Measurements from ENCODE around the gene LMX1B.

LMX1B gene

DNA sequence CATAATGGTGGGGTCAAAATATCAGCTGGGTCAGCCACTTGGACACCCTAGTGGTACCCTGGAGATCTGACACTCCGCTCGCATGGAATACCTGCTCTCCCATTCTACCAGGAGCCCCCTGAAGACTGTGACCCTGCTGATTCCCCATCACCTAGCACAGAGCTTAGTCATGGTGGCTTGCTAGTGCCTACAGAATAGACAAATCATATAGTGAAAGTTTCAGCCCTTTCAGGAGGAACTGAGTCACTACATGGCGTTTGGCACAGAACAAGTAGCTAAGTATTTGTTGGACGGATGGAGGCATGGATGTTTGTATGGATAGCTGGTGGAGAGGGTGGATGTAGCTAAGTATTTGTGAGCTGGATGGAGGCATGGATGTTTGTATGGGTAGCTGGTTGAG is 65.3 kb downstream of the LMX1B start:
- H3K9me3 ChIP-seq (ENCODE audit: control insufficient read depth, insufficient read depth, low read length), result no peaks in the 10 kb centered on the region
- H3K27ac ChIP-seq (ENCODE audit: low read length), result no peak overlapping the region
- no CpG with 5 or more reads among the region's 4 CpGs for WGBS (ENCODE audit: insufficient coverage, insufficient read length)
- peaks cover 20% of the 10 kb centered on the region for H3K4me1 ChIP-seq (ENCODE audit: control insufficient read depth, insufficient read depth, low read length)
- no peak overlapping the region for H3K4me3 ChIP-seq (ENCODE audit: low read length)
- DNase-seq (ENCODE audit: low read depth, low spot score), result no peak
- peaks cover 20% of the 10 kb centered on the region for H3K27me3 ChIP-seq (ENCODE audit: control insufficient read depth, insufficient read depth, low read length)
- H3K36me3 ChIP-seq (ENCODE audit: control insufficient read depth, insufficient read depth, low read length), result no peaks in the 10 kb centered on the region

DNA sequence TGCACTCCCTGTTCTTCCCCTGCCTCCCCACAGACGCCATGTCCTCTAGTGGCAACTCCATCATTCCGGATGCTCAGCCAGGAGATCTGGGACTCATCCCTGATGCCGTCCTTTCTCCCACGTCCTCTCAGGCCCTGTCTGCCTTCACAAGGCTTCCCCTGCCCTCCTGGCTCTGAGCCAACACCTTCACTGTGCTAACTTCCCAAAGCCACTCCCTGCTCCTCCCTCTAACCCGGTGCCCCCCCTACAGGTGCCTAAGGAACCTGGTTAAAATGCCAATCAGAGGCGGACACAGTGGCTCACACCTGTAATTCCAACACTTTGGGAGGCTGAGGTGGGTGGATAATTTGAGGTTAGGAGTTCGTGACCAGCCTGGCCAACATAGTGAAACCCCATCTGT is 67.6 kb downstream of the LMX1B start:
- no peak overlapping the region for H3K27ac ChIP-seq (ENCODE audit: low read length)
- no peak overlapping the region for H3K4me3 ChIP-seq (ENCODE audit: low read length)
- DNase-seq (ENCODE audit: low read depth, low spot score), result no peak

DNA sequence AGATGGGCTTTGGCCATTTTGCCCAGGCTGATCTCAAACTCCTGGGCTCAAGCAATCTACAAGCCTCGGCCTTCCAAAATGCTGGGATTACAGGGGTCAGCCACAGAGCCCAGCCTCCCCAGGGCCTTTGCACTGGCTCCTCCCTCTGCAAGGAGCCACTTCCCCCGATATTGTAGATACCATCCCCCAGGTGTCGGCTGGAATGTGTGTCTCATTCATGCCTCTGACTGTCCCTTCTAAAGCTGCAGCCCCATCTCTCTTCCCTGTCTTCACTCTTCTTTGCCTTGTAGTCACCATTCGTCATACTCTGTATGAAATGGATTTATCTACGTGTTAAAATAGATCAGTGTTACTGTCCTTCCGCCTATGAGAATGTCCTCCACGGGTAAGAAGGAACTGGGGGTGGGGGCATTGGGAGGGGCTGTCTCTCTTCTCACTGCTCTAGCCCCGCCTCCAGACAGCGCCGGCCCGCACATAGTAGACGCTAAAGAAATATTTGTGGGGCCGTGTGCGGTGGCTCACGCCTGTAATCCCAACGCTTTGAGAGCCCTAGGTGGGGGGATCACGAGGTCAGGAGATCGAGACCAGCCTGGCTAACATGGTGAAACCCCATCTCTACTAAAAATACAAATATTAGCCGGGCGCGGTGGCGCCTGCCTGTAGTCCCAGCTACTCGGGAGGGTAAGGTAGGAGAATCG is 68.5 kb downstream of the LMX1B start:
- no peak for DNase-seq (ENCODE audit: low read depth, low spot score)
- Histone ChIP-seq H3K4me1 (ENCODE audit: control insufficient read depth, insufficient read depth, low read length) (peaks cover 9% of the 10 kb centered on the region), H3K9me3 (ENCODE audit: control insufficient read depth, insufficient read depth, low read length) (no peaks in the 10 kb centered on the region), H3K4me3 (ENCODE audit: low read length) (no peak overlapping the region), H3K36me3 (ENCODE audit: control insufficient read depth, insufficient read depth, low read length) (no peaks in the 10 kb centered on the region), H3K27ac (ENCODE audit: low read length) (no peak overlapping the region), H3K27me3 (ENCODE audit: control insufficient read depth, insufficient read depth, low read length) (peaks cover 28% of the 10 kb centered on the region)
- WGBS (ENCODE audit: insufficient coverage, insufficient read length), result no CpG with 5 or more reads among the region's 24 CpGs

More for the DNA sequence above, 67.6 kb downstream of the LMX1B start:
- Histone ChIP-seq H3K27me3 (ENCODE audit: control insufficient read depth, insufficient read depth, low read length) (peaks cover 28% of the 10 kb centered on the region), H3K4me1 (ENCODE audit: control insufficient read depth, insufficient read depth, low read length) (peaks cover 11% of the 10 kb centered on the region), H3K9me3 (ENCODE audit: control insufficient read depth, insufficient read depth, low read length) (no peaks in the 10 kb centered on the region), H3K36me3 (ENCODE audit: control insufficient read depth, insufficient read depth, low read length) (no peaks in the 10 kb centered on the region)
- no CpG with 5 or more reads among the region's 7 CpGs for WGBS (ENCODE audit: insufficient coverage, insufficient read length)

GRCh38 chr9:126682928-126683697 is 69.4 kb downstream of the LMX1B start:
- H3K36me3 ChIP-seq (ENCODE audit: control insufficient read depth, insufficient read depth, low read length), result no peaks in the 10 kb centered on the region; the same call in 1 of the 2 replicates
- no CpG with 5 or more reads among the region's 69 CpGs for WGBS (ENCODE audit: insufficient coverage, insufficient read length)
- H3K4me1 ChIP-seq (ENCODE audit: control insufficient read depth, insufficient read depth, low read length), result peaks cover 5% of the 10 kb centered on the region
- no peaks in the 10 kb centered on the region for H3K9me3 ChIP-seq (ENCODE audit: control insufficient read depth, insufficient read depth, low read length)
- no peak overlapping the region for H3K27ac ChIP-seq (ENCODE audit: low read length)
- peaks cover 28% of the 10 kb centered on the region for H3K27me3 ChIP-seq (ENCODE audit: control insufficient read depth, insufficient read depth, low read length)
- no peak for DNase-seq (ENCODE audit: low read depth, low spot score)
- H3K4me3 ChIP-seq (ENCODE audit: low read length), result peak overlapping the region; percentile 20; the same call in 1 of the 2 replicates

- Histone ChIP-seq H3K36me3 (ENCODE audit: control insufficient read depth, insufficient read depth, low read length) (no peaks in the 10 kb centered on the region; the same call in 1 of the 2 replicates), H3K4me1 (ENCODE audit: control insufficient read depth, insufficient read depth, low read length) (peaks cover 7% of the 10 kb centered on the region), H3K4me3 (ENCODE audit: low read length) (no peak overlapping the region), H3K27me3 (ENCODE audit: control insufficient read depth, insufficient read depth, low read length) (peaks cover 28% of the 10 kb centered on the region), H3K27ac (ENCODE audit: low read length) (no peak overlapping the region), H3K9me3 (ENCODE audit: control insufficient read depth, insufficient read depth, low read length) (no peaks in the 10 kb centered on the region)
- WGBS (ENCODE audit: insufficient coverage, insufficient read length), result no CpG with 5 or more reads among the region's 5 CpGs
- no peak for DNase-seq (ENCODE audit: low read depth, low spot score)
Observed at GRCh38 chr9:126683698-126684044, 69.9 kb downstream of the LMX1B start.

- Histone ChIP-seq H3K27ac (ENCODE audit: low read length) (no peak overlapping the region), H3K9me3 (ENCODE audit: control insufficient read depth, insufficient read depth, low read length) (no peaks in the 10 kb centered on the region), H3K4me3 (ENCODE audit: low read length) (no peak overlapping the region), H3K36me3 (ENCODE audit: control insufficient read depth, insufficient read depth, low read length) (no peaks in the 10 kb centered on the region; the same call in 1 of the 2 replicates), H3K27me3 (ENCODE audit: control insufficient read depth, insufficient read depth, low read length) (peaks cover 26% of the 10 kb centered on the region), H3K4me1 (ENCODE audit: control insufficient read depth, insufficient read depth, low read length) (peaks cover 7% of the 10 kb centered on the region)
- WGBS (ENCODE audit: insufficient coverage, insufficient read length), result no CpG with 5 or more reads among the region's 3 CpGs
- DNase-seq (ENCODE audit: low read depth, low spot score), result no peak
Observed at GRCh38 chr9:126684345-126684744, 70.6 kb downstream of the LMX1B start.

DNA sequence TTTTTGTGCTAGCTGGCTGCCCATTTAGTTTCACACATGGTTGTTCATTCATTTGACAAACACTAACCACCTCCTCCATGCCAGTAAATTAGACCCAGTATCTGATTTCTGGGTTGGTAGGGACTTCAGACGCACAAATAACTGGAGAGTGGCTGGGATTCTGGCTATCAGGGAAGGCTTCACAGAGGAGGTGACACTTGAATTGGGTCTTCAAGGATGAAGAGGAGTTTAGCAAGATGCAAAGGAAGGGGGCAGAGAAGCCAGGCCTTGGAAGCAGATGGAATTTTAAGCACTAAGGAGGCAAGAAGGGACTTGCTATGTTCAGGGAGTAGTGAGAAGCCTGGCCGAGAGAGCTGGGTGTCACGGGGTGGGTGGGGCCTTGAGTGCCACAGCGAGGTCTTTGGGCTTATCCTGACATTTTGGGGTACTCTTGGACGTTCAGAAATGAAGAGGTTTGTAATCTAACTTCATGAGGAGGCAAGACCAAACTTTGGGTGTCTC is 71.3 kb downstream of the LMX1B start:
- Histone ChIP-seq H3K4me1 (ENCODE audit: control insufficient read depth, insufficient read depth, low read length) (peaks cover 7% of the 10 kb centered on the region), H3K36me3 (ENCODE audit: control insufficient read depth, insufficient read depth, low read length) (no peaks in the 10 kb centered on the region; the same call in 1 of the 2 replicates), H3K27me3 (ENCODE audit: control insufficient read depth, insufficient read depth, low read length) (peaks cover 26% of the 10 kb centered on the region), H3K4me3 (ENCODE audit: low read length) (no peak overlapping the region), H3K9me3 (ENCODE audit: control insufficient read depth, insufficient read depth, low read length) (no peaks in the 10 kb centered on the region), H3K27ac (ENCODE audit: low read length) (no peak overlapping the region)
- no CpG with 5 or more reads among the region's 5 CpGs for WGBS (ENCODE audit: insufficient coverage, insufficient read length)
- DNase-seq (ENCODE audit: low read depth, low spot score), result no peak

DNA sequence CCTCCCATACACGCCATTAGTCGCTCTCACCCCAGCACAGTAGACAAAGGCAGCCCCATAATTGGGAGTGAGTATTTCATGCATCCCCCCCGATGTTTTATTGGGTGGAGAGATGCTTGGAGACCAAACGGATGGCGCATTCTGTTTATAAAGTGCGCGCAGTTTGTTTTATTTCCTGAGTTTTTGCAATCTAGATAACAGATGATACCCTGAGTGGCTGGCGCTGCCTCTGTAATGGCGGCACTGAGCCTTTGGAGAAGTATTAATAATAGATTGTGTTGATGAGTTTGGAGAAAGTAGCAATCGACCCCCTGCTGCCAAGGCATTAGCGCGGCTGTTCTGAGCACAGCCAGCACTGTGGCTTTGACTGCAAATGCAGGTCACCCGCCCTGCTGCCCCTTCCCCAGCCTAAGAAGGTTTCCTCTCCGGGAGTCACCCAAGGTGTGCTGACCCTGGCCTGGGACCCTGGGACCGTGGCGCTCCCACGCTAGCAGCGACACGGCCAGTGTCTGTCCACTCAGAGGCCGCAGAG is 74.3 kb downstream of the LMX1B start:
- Histone ChIP-seq H3K4me3 (ENCODE audit: low read length) (no peak overlapping the region), H3K27ac (ENCODE audit: low read length) (no peak overlapping the region), H3K36me3 (ENCODE audit: control insufficient read depth, insufficient read depth, low read length) (no peaks in the 10 kb centered on the region; the same call in 1 of the 2 replicates), H3K27me3 (ENCODE audit: control insufficient read depth, insufficient read depth, low read length) (peaks cover 21% of the 10 kb centered on the region), H3K9me3 (ENCODE audit: control insufficient read depth, insufficient read depth, low read length) (no peaks in the 10 kb centered on the region), H3K4me1 (ENCODE audit: control insufficient read depth, insufficient read depth, low read length) (peaks cover 9% of the 10 kb centered on the region)
- WGBS (ENCODE audit: insufficient coverage, insufficient read length), result no CpG with 5 or more reads among the region's 20 CpGs
- no peak for DNase-seq (ENCODE audit: low read depth, low spot score)

DNA sequence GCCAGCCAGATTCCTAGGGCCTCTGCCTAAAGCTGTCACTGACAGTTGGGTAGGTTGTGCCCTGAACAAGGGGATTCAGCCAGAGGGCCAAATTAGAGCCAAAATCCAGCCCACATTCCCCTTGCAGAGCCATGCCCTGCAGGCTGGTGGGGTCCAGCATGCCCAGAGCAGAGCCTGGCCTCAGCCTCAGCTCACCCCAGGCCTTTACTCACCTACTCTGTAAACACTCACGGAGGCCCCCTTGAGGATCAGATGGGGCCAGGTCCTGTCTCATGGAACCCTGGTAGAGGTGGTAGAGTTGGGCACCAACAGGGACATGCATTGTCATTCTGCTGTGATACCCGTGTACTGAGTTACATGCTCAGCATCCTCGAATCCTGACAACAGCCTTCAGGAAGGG is 74.9 kb downstream of the LMX1B start:
- no CpG with 5 or more reads among the region's 3 CpGs for WGBS (ENCODE audit: insufficient coverage, insufficient read length)
- Histone ChIP-seq H3K27ac (ENCODE audit: low read length) (no peak overlapping the region), H3K9me3 (ENCODE audit: control insufficient read depth, insufficient read depth, low read length) (no peaks in the 10 kb centered on the region), H3K4me1 (ENCODE audit: control insufficient read depth, insufficient read depth, low read length) (peaks cover 5% of the 10 kb centered on the region; the same call in 1 of the 2 replicates), H3K36me3 (ENCODE audit: control insufficient read depth, insufficient read depth, low read length) (no peaks in the 10 kb centered on the region; the same call in 1 of the 2 replicates), H3K27me3 (ENCODE audit: control insufficient read depth, insufficient read depth, low read length) (peaks cover 17% of the 10 kb centered on the region), H3K4me3 (ENCODE audit: low read length) (no peak overlapping the region)
- DNase-seq (ENCODE audit: low read depth, low spot score), result no peak

- Histone ChIP-seq H3K36me3 (ENCODE audit: control insufficient read depth, insufficient read depth, low read length) (no peaks in the 10 kb centered on the region; the same call in 1 of the 2 replicates), H3K9me3 (ENCODE audit: control insufficient read depth, insufficient read depth, low read length) (no peaks in the 10 kb centered on the region), H3K4me1 (ENCODE audit: control insufficient read depth, insufficient read depth, low read length) (peaks cover 5% of the 10 kb centered on the region; the same call in 1 of the 2 replicates), H3K27me3 (ENCODE audit: control insufficient read depth, insufficient read depth, low read length) (peaks cover 11% of the 10 kb centered on the region), H3K27ac (ENCODE audit: low read length) (no peak overlapping the region), H3K4me3 (ENCODE audit: low read length) (no peak overlapping the region)
- DNase-seq (ENCODE audit: low read depth, low spot score), result no peak
- WGBS (ENCODE audit: insufficient coverage, insufficient read length), result no CpG with 5 or more reads among the region's 24 CpGs
Observed at GRCh38 chr9:126689027-126689825, 75.5 kb downstream of the LMX1B start.

All from iPS DF 6.9 (cell line).